Stimulated activated CD8-positive, alpha-beta memory T cell treated with anti-CD3 and anti-CD28 coated beads, Interleukin-2, amount 100 ng/mL, for 1 hour (primary cell): Measurements from ENCODE around the gene RIPPLY3.
"Not testable (repeated sequence)": the region's sequence is repeated elsewhere in the genome, so short reads cannot be mapped to it uniquely, and the experiment has no call there.

Source experiments
- DNase-seq, 2 donors: peaks; one replicate each; pipeline ENCODE4 v3.0.0-alpha.2; 2020; ENCODE audit warnings: low read depth in 2 of 2

The RIPPLY3 gene

DNA sequence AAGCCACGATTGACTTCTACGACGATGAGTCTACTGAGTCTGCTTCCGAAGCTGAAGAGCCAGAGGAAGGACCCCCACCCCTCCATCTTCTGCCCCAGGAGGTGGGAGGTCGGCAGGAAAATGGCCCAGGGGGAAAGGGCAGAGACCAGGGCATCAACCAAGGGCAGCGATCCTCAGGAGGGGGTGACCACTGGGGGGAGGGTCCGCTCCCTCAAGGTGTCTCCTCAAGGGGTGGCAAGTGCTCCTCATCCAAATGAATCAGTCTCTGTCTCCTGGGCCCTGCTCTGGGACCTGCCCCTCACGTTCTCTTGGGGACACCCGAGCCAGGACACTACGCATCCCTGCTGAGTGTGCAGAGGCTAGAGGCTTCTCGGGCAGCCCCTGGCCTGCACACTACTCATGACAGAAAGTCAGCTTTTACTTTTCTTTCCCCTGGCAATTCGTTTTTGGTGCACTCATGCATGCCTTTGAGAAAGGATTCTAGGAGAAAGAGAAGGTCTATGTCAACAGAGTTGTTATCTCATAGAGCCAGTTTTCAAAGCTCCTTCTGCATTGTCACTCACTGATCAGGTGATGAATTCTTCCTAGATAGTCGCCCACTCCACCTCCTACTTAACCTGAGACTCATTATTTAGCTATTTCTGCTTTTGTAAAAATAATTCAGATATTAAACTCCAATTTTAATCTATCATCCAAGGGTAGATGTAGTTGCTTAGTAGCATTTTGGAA is 11.6 kb downstream of the RIPPLY3 start:
- no peak for DNase-seq

DNA sequence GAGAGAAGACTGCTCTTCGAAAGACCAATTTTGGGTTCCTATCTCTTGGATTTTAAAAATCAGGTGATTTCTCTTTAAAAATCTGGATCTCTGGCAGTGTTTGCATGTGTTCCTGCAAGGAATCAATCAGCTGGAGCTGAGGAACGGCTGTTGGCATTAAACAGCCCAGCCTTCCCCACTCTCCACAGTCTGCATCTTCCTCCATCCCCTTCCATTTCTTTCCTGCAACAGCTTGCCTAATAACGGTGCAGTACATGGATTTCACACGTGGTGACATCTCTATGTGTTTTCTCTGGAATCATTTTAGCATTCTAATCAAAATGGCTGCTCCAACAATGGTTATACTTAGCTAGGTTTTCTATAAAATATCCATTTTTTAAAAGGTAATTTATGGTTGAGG is 20.0 kb downstream of the RIPPLY3 start:
- no peak for DNase-seq

DNA sequence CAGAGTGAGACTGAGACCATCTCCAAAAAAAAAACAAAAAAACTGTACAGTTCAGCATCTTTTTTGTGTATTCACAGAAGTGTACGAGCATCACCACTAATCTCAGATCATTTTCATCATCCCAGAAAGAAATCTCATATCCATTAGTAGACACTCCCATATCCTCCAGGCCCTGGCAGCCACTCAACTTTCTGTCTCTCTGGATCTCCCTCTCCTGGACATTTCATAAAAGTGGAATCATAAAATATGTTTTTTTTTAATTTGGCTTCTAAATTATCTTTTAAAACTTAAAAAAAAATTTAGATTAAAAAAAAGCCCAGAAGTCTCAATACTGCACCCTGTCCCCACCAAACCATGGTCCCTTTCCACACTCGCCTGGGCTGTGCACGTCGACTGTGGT is 22.1 kb downstream of the RIPPLY3 start:
- no peak for DNase-seq

DNA sequence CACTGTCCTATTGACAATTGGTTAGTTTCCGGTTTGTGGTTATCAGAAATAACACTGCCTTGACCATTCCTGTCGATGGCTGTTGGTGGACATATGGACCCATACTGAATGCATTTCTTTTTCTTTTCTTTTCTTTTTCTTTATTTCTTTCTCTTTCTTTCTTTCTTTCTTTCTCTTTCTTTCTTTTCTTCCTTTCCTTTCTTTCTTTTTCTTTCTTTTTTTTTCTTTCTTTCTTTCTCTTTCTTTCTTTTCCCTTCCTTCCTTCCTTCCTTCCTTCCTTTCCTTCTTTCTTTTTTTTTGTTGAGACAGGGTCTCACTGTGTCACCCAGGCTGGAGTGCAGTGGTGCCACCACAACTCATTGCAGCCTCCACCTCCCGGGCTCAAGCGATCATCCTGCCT is 24.4 kb downstream of the RIPPLY3 start:
- DNase-seq: no peak

DNA sequence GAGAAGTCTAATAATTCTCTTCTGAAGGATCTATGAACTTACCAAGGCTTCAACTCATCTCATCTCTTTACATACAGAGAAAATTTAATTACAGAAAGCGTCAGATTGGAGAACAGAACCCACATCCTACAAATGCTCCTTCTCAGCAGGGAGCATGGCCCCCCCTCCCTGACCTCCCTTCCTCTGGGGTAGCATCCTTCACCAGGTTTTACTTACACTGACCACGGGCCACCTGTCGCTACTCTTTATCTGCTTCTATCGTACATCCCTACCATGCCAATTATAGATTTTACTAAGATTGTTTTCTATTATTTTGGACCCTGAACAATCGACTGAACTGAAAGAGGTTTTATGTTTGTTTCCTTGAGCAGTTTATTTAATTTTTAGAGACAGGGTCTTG is 25.8 kb downstream of the RIPPLY3 start:
- no peak for DNase-seq

DNA sequence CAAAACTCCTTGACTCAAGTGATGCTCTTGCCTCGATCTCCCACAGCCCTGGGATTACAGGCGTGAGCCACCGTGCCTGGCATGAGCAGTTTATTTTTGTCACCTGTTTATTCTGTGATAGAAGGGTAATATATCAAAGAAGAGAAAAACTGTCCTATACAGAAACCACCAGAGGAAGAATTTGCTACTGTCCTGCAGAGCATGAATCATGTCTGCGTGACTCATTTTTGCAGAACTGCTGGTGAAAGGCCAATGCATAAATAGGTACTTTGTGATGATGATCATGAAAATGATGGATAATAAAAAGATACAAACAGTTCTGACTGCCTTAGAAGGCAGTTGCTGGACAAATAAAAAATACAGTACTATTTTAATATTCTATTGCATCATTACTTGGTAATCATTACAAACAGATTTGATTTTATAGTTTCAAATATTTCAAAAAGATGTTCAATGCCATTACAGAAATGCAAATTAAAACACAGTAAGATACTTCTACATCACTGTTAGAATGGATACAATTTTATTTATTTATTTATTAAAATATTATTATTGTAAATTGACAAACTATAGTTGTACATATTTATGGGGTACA is 26.5 kb downstream of the RIPPLY3 start:
- DNase-seq: no peak

DNA sequence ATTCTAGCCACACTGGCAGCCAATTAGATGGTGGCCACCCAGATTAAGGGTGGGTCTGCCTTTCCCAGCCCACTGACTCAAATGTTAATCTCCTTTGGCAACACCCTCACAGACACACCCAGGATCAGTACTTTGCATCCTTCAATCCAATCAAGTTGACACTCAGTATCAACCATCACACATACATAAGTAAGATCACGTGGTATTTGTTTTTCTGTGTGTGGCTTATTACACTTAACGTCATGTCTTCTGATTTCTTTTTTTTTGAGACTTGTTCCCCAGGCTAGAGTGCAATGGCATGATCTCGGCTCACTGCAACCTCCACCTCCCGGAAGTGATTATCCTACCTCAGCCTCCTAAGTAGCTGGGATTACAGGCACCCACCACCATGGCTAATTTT is 27.9 kb downstream of the RIPPLY3 start:
- DNase-seq: not testable (repeated sequence)

DNA sequence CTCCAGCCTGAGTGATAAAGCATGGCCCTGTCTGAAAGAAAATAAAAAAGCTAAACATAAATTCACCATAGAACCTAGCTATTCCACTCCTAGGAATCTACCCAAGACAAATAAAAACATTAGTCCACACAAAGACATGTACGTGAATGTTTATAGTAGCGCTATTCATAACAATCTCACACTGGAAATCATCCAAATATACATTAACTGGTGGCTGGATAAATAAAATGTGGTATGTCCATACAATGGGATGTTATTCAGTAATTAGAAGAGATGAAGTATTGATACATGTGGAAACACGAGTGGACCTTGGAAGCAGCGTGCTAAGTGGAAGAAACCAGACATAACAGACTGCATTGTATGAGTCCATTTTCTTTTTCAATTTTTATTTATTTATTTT is 29.7 kb downstream of the RIPPLY3 start:
- no peak for DNase-seq

DNA sequence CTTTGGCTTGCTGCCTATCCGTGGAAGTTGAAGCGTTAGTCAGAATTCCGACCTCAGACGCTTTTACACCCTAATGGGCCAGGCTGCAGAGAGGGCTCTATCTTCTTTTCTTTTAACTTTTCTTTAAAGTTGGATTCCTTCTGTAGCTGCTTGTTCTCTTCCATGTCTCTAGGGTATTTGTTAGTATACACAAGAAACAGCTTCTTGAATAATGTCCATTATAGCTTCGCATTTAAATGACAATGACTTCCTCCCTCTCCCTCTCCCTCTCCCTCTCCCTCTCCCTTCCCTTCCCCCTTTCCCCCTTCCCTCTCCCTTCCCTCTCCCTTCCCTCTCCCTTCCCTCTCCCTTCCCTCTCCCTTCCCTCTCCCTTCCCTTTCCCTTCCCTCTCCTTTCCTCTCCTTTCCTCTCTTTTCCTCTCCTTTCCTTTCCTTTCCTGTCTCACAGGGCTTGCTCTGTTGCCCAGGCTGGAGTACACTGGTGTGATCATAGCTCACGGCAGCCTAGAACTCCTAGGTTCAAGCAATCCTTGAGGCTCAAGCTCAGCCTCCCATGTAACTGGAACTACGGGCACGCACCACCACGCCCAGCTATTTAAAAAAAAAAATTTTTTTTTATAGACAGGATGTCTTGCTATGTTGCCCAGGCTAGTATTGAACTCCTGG is 33.0 kb downstream of the RIPPLY3 start:
- DNase-seq: no peak

DNA sequence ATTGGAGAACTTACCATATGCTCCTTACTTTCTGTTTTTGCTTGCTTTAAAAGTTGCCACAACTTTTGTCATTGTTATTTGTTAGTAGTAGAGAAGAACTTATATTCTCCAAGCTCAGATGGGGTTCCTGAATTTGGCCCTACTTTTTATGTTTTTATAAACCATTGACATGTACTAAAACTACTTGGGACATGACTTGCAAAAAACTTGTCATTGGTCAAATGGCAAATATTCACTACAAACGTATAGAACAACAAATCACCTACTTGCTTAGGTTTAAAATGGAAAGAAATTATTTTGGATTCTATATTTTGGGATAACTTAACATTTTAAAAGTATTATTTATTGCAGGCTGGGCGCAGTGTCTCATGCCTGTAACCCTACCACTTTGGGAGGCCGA is 33.7 kb downstream of the RIPPLY3 start:
- no peak for DNase-seq

DNA sequence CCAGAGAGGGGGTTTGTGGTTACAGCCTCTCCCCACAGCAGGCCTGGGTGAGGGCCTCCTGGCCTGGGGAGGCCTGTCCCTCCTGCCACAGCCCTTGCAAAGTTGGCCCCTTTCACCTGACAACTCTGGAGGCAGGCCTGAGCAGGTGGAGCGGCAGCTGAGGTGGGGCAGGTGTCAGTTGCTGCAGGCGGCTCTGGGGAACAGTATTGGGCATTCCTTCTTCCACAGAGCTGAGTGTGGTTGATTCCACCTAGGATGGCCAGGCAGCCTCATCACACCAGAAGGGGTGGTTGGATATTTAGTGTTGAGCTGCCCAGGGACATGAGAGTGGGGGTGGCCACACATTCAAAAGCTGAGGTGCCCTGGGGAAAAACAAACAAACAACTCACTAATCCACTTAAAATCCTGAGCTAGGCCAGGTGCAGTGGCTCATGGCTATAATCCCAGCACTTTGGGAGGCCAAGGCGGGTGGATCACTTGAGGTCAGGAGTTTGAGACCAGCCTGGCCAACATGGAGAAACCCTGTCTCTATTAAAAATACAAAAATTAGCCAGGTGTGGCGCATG is 35.3 kb downstream of the RIPPLY3 start:
- no peak for DNase-seq

DNA sequence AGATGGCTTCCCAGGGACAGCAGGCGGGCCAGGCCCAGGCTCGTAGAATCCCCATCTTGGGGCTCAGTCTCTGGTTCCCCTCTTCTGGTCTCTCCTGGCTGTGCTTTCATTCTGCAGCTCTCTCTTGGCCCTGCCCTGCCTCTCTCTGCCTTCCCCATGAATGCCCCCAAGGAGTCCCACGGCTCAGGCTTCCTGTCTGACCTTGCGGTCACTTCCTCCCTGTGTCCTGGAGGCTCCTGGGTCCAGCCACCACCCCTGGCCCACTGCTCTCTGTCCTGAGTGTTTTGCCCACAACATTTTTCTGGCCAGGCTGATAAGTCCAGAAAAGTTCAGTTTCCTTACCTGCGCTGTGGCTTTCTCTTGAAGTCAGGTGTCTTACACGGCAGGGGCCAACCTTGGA is 37.3 kb downstream of the RIPPLY3 start:
- no peak for DNase-seq

DNA sequence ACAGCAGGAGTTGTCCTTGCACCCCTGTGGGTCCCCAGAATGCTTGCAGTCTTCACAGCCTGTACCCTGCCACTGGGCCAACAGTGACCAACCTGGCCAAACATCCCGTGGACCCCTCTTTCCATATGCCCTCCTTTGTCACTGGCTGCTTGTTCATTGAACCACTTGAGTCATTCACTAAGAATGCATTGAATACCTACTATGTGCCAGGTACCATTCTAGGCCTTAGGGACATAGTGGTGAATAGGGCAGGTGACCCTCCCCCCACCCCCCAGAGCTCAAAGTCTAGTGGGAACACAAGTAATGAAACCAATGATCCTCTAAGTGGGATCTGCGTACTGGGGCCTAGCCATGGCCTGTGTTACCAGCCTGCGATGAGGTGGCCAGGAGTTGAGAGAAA is 38.1 kb downstream of the RIPPLY3 start:
- DNase-seq: no peak

DNA sequence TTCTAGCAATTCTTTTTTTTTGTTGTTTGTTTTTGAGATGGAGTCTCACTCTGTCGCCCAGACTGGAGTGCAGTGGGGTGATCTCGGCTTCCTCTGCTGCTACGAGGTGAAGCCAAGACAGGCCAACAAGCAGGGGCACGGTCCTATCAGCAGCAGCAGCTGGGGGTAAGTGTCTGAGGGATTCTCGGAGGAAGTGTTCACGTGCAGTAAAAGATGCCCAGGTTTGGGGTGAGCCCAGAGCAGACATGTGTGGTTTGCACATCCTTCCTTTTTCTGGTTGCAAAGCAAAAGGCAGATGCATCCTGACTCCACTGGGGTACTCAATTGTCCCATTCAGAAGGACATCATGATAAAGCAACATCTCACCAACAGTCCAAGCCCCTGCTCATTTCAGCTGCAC is 38.6 kb downstream of the RIPPLY3 start:
- no peak for DNase-seq

DNA sequence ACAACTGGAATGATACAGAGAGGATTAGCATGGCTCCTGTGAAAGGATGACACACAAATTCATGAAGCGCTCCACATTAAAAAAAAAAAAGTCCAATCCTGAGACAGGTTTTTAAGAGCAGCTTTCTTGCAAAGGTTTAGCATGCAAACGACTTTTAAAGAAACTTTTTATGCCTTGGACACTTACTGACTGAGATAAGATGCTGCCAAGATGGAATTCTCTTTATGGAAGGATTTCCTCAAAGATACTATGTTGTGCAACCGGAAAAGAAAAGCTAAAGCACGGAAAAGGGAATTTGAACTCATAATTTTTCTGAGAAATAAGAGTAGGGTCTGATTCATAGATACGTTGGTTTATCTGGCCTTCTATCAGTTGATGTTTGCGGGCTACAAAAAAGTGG is 39.1 kb downstream of the RIPPLY3 start:
- no peak for DNase-seq

DNA sequence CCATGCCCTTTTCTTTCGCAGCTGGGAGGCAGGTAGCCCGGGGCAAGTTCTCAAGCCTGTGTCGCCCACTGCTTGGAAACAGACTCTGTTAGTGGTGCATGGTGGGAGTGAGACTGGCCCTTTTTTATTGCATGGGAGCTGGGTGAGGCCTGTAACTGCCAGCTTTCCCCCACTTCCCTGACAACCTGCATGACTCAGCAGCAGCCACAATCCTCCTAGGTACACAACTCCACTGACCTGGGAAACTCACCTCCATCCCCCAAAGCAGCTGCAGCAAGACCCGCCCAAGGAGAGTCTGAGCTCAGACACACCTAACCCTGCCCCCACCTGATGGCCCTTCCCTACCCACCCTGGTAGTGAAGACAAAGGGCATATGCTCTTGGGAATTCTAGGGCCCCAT is 40.6 kb downstream of the RIPPLY3 start:
- no peak for DNase-seq

DNA sequence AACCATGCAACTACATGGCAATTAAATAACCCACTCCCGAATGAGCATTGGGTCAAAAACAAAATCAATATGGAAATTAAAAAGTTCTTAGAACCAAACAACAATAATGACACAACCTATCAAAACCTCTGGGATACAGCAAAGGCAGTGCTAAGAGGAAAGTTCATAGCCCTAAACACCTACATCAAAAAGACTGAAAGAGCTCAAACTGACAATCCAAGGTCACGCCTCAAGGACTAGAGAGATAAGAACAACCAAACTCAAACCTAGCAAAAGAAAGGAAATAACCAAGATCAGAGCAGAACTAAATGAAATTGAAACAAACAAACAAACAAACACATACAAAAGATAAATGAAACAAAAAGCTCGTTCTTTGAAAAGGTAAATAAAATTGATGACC is 43.2 kb downstream of the RIPPLY3 start:
- not testable (repeated sequence) for DNase-seq

DNA sequence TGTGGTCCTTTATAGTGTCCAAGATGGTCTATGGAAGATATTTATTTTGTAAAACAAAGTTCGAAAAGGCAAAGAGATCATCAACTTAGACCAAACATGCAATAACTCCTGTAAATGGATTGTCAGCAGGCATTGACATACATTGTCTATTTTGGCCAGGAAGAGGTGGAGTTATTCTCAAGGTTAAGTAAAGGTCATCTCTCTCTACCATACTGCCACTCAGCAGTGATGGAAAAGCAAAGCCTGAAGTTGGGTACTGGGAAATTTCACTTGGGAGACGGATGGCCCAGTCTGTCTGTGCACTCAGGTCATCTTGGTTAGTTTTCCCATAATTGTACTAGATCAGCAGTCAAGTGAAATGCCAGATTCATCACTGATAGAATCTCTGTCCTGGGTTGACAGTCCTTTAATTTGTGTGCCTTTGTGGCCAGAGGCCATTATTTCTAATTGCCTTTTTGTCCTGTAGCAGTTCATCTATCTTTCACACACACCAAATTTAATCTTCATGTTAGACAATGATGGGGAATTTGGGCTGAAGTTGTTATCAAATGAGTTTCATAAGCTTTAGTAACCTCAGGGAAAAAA is 48.9 kb downstream of the RIPPLY3 start:
- no peak for DNase-seq

DNA sequence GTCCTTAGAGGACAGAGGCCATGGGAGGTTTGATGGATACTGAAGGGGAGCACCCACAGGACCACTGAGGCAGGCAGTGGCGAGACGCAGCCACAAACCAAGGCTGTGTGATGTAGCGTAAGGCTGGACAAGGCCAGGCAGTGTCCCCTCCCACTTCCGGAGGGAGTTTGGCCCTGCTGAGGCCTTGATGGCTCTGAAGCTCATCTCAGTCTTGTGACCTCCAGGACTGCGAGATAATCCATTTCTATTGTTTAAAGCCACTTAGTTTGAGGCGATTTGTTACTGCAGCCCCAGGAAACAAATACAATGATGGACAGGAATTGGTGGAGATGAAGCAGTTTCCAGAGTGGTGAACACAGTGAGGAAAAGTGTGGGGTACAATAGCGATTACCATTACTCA is 51.1 kb downstream of the RIPPLY3 start:
- no peak for DNase-seq

DNA sequence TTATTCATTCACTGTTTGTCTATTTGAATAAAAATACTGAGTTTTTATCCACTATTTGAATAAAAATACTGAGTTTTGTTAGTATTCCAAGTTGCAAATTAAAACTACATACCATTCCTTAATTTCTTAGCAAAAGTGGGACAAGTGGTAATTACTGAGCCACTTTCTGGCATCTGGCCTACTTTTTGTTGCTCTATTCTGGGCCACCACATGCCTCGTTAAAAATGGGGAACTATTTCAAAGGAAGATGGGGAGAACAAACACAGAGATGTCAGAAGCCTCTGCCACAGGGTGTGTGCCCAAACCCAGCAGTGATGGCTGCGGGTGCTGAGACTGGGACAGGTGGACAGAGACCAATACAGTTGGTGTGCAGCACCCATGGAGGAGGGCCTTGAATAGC is 51.8 kb downstream of the RIPPLY3 start:
- no peak for DNase-seq

DNA sequence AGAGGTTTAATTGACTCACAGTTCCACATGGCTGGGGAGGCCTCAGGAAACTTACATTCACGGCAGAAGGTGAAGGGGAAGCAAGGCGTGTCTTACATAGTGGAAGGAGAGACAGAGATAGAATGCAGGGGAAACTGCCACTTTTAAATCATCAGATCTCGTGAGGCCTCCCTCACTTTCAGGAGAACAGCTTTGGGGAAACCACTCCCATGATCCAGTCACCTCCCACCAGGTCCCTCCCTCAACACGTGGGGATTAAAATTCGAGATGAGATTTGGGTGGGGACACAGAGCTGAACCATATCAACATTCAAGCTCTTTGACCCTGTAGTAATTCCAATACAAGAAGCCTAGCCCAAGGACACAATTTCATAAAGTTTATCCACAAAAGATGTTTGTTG is 52.7 kb downstream of the RIPPLY3 start:
- no peak for DNase-seq

DNA sequence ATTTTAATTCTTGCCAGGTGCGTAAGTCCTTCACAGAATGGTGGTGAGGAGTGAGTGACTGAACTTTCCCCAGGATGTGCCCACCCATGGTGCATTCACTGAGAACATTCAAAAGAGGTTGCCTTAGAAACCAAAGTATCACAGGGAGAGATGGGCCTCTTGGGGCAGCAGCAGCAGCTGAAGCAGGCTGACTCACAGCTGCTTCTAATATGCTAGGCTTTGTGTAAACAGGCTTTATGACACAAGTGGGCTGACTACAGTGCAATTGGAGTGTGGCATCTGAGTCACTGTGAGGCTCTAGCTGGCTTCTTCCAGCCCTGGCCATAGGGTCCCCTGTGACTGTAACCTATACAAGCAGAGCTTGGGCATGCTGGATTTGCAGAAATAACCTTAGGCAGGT is 53.8 kb downstream of the RIPPLY3 start:
- no peak for DNase-seq
